Heart right ventricle (tissue), 16 donors: ENCODE data around the gene ARHGEF3. TPM values are rescaled to one million over a fixed set of nuclear protein-coding genes. Genes with fewer than 3 reads are reported as not detected.

ENCODE experiments used
- ATAC-seq, 8 donors: fragments of 200-7000 bp; cut with Tn5 transposase; one replicate each; pipeline ENCODE4 v1.9.1; 2020; ENCODE audit warnings: mild to moderate bottlenecking in 8 of 8, moderate library complexity in 8 of 8, moderate number of reproducible peaks in 1 of 8
- DNase-seq, 2 donors: peaks; one replicate each; pipeline ENCODE4 v3.0.0-alpha.2; 2020
- H3K27ac ChIP-seq, 10 donors: fragments of 200-600 bp; sonication (generic) in 2 of 10; one replicate each; pipeline versions ENCODE4 v1.5.0 to v1.8.0; 2020 to 2022; ENCODE audit warnings: mild to moderate bottlenecking in 3 of 10
- H3K27me3 ChIP-seq, 7 donors: fragments of 200-600 bp; one replicate each; pipeline ENCODE4 v1.8.0; 2021 to 2022; ENCODE audit warnings: mild to moderate bottlenecking in 2 of 7
- H3K36me3 ChIP-seq, 9 donors: fragments of 200-600 bp; sonication (generic) in 1 of 9; one replicate each; pipeline versions ENCODE4 v1.5.0 to v1.8.0; 2020 to 2022; ENCODE audit warnings: mild to moderate bottlenecking in 2 of 9
- H3K4me1 ChIP-seq, 9 donors: fragments of 200-600 bp; sonication (generic) in 1 of 9; one replicate each; pipeline versions ENCODE4 v1.5.0 to v1.8.0; 2020 to 2022; ENCODE audit warnings: mild to moderate bottlenecking in 4 of 9
- H3K4me3 ChIP-seq, 10 donors: fragments of 200-600 bp; sonication (generic) in 2 of 10; one replicate each; pipeline versions ENCODE4 v1.5.0 to v1.8.0; 2020 to 2022; ENCODE audit warnings: mild to moderate bottlenecking in 7 of 10, moderate library complexity in 2 of 10
- H3K9me3 ChIP-seq, 11 donors: fragments of 200-600 bp in 10 of 11; sonication (generic) in 2 of 11; one replicate each; pipeline versions ENCODE4 v1.5.0 to v1.8.0; 2013 to 2022; ENCODE audit warnings: mild to moderate bottlenecking in 2 of 11, control low read depth in 1 of 11, moderate library complexity in 1 of 11
- CTCF ChIP-seq, 9 donors: fragments of 200-600 bp; sonication (generic) in 2 of 9; IDR thresholded peaks; one replicate each; pipeline versions ENCODE4 v1.5.0 to v1.8.0; 2021 to 2022; ENCODE audit warnings: antibody characterized with exemption in 9 of 9, mild to moderate bottlenecking in 5 of 9, moderate library complexity in 1 of 9
- WGBS, 2 donors: extraction: QIAGEN DNeasy Blood & Tissue Kit; methylation state at CpG; one replicate each; pipeline ENCODE4 v1.1.7; 2013; ENCODE audit warnings: inconsistent platforms in 1 of 2; 5-methylcytosine and 5-hydroxymethylcytosine counted together
- intact Hi-C, 10 donors: fragments of 100-400 bp; cut with DNase I; formaldehyde crosslinking; loops; one replicate each; pipeline versions ENCODE4 v1.11.1 to v1.14.2; 2022
- polyA plus RNA-seq, 2 donors: library from polyadenylated mRNA; stranded (reverse); fragments of 200-250 nt; gene quantifications; one replicate each; pipeline ENCODE4 v1.2.3, GENCODE V29; 2013
- total RNA-seq, 10 donors: library from RNA; stranded (reverse); fragmentation: NEBNext Ultra II Directional in 3 of 10; extraction: Animal tissue kit (Norgen Biotek cat#: 25700) in 3 of 10; gene quantifications; one replicate each; pipeline versions ENCODE4 v1.2.1 to v1.2.4, GENCODE V29; 2021 to 2023
- donor health status: Arrhythmogenic right ventricular cardiomyopathy.
- donor health status: ischemic (EF 13 %, LVEDD 7.1; RV severe dilation, severe dysfunction).
- donor health status: healthy with polysubstance abuse.
- donor health status: DM: no; HTN: yes; CAD: no.
- donor health status: DM: no; HTN: no; CAD: no.
- donor health status: ischemic (EF 25% LVEDD 6.9; RV normal size, moderate dysfunction).
- donor health status: ischemic (EF 25% LVEDD 5.7; RV mildly dilated, moderate dysfunction).
- donor health status: healthy.
- donor health status: DM: yes; HTN: yes; CAD: no.
- donor health status: Ischemic cardiomyopathy.
- donor health status: ischemic (EF 35%, LVEDD 5.7; RV mildly dilated, moderate dysfunction).
- donor health status: nonischemic (EF 11% LVEDD 7.7; RV severe dilation, severe dysfunction).
- donor health status: DM: yes; HTN: yes; CAD: no.
- donor health status: PGD.
- donor health status: ischemic (EF 29% LVEDD 5.4; RV normal size, mild dysfunction).
- donor health status: nonischemic (EF 23%, LVEDD 6.1; RV moderate dilation, normal function).

ARHGEF3 gene
- total and polyA plus RNA-seq, 12 donors: 6.6 to 26.1 (median 17.0) TPM

GRCh38 chr3:56844536-56844935 lies 42.8 kb upstream of the ARHGEF3 start:
- peaks cover 0 to 11% (median 4%) of the 10 kb centered on the region in 9 donors for H3K4me1 ChIP-seq
- intact Hi-C loops: no loop called here
- H3K27ac ChIP-seq: no peak overlapping the region
- DNase-seq (no peak), ATAC-seq (no peak)
- no peak for TF ChIP-seq CTCF (IDR thresholded peaks at IDR 0.05)
- no peaks in the 10 kb centered on the region for H3K27me3 ChIP-seq
- peaks cover 0 to 8% (median 0%) of the 10 kb centered on the region in 11 donors for H3K9me3 ChIP-seq
- no peak overlapping the region for H3K4me3 ChIP-seq
- no peaks in the 10 kb centered on the region for H3K36me3 ChIP-seq

GRCh38 chr3:56839784-56840715 lies 38.3 kb upstream of the ARHGEF3 start:
- DNase-seq (no peak), ATAC-seq (no peak)
- WGBS, 2 donors: 57 to 74% methylated on average over 9 of the region's 9 CpGs
- no peak overlapping the region for H3K27ac ChIP-seq
- TF ChIP-seq CTCF (IDR thresholded peaks at IDR 0.05): no peak
- no peak overlapping the region for H3K4me3 ChIP-seq
- no peaks in the 10 kb centered on the region for H3K27me3 ChIP-seq
- intact Hi-C loops: no loop called here
- H3K4me1 ChIP-seq: peaks cover 0 to 11% (median 0%) of the 10 kb centered on the region in 9 donors
- H3K9me3 ChIP-seq: peaks cover 0 to 4% (median 0%) of the 10 kb centered on the region in 11 donors
- no peaks in the 10 kb centered on the region for H3K36me3 ChIP-seq

- Histone ChIP-seq H3K36me3 (no peaks in the 10 kb centered on the region), H3K4me3 (no peak overlapping the region), H3K9me3 (no peaks in the 10 kb centered on the region), H3K4me1 (peaks cover 0 to 11% (median 0%) of the 10 kb centered on the region in 9 donors), H3K27ac (no peak overlapping the region), H3K27me3 (no peaks in the 10 kb centered on the region)
- no peak for TF ChIP-seq CTCF (IDR thresholded peaks at IDR 0.05)
- ATAC-seq (no peak), DNase-seq (no peak)
- WGBS, 2 donors: 53 to 59% methylated on average over 4 of the region's 4 CpGs
- intact Hi-C loops: no loop called here
Observed at GRCh38 chr3:56838448-56838847, 36.7 kb upstream of the ARHGEF3 start.

GRCh38 chr3:56837196-56837955 lies 35.6 kb upstream of the ARHGEF3 start:
- no peak for DNase-seq
- Histone ChIP-seq H3K9me3 (no peaks in the 10 kb centered on the region), H3K4me1 (peaks cover 0 to 11% (median 0%) of the 10 kb centered on the region in 9 donors), H3K4me3 (no peak overlapping the region), H3K36me3 (no peaks in the 10 kb centered on the region), H3K27ac (no peak overlapping the region), H3K27me3 (no peaks in the 10 kb centered on the region)
- 74 to 76% methylated on average over 9 of the region's 9 CpGs for WGBS, 2 donors
- TF ChIP-seq CTCF (IDR thresholded peaks at IDR 0.05): no peak
- intact Hi-C loops: no loop called here
- no peak for ATAC-seq
